Upper lobe of right lung (tissue), 1 donor: Measurements from ENCODE around the gene TKTL1. TPM values are rescaled to one million over a fixed set of nuclear protein-coding genes. Genes with fewer than 3 reads are reported as not detected.

Source experiments
- ATAC-seq: fragments of 200-7000 bp; cut with Tn5 transposase; one replicate; pipeline ENCODE4 v1.9.1; 2020; ENCODE audit warnings: mild to moderate bottlenecking, moderate library complexity
- DNase-seq: peaks from one replicate; pipeline ENCODE4 v3.0.0-alpha.2; 2020
- H3K27ac ChIP-seq: fragments of 200-600 bp; one replicate; pipeline ENCODE4 v1.8.0; 2022
- H3K27me3 ChIP-seq: fragments of 200-600 bp; one replicate; pipeline ENCODE4 v1.8.0; 2022; ENCODE audit warnings: mild to moderate bottlenecking
- H3K36me3 ChIP-seq: fragments of 200-600 bp; one replicate; pipeline ENCODE4 v1.8.0; 2022
- H3K4me1 ChIP-seq: fragments of 200-600 bp; one replicate; pipeline ENCODE4 v1.8.0; 2022
- H3K4me3 ChIP-seq: fragments of 200-600 bp; one replicate; pipeline ENCODE4 v1.8.0; 2022; ENCODE audit warnings: mild to moderate bottlenecking
- H3K9me3 ChIP-seq: fragments of 200-600 bp; one replicate; pipeline ENCODE4 v1.8.0; 2022
- CTCF ChIP-seq: fragments of 200-600 bp; IDR thresholded peaks from one replicate; pipeline ENCODE4 v1.8.0; 2022; ENCODE audit warnings: antibody characterized with exemption
- intact Hi-C: fragments of 100-400 bp; cut with DNase I; formaldehyde crosslinking; loops from one replicate; pipeline ENCODE4 v1.11.0; 2022
- total RNA-seq: library from RNA; stranded (reverse); fragmentation: NEBNext Ultra II Directional; extraction: Animal tissue kit (Norgen Biotek cat#: 25700); gene quantifications from one replicate; pipeline ENCODE4 v1.2.1, GENCODE V29; 2021
- donor health status: DM: no; HTN: yes; CAD: no; lungs with severe emphysema.

The TKTL1 gene
- total RNA-seq, 1 donor from 2014 or later: not detected

GRCh38 chrX:154320406-154320805 lies 24.8 kb downstream of the TKTL1 start:
- Histone ChIP-seq H3K36me3 (no peaks in the 10 kb centered on the region), H3K4me1 (no peaks in the 10 kb centered on the region), H3K9me3 (no peaks in the 10 kb centered on the region), H3K27me3 (no peaks in the 10 kb centered on the region), H3K27ac (no peak overlapping the region), H3K4me3 (no peak overlapping the region)
- DNase-seq: no peak
- intact Hi-C loops: no loop called here
- no peak for ATAC-seq
- TF ChIP-seq CTCF: no peak

- Histone ChIP-seq H3K9me3 (no peaks in the 10 kb centered on the region), H3K4me3 (no peak overlapping the region), H3K27ac (no peak overlapping the region), H3K27me3 (no peaks in the 10 kb centered on the region), H3K4me1 (peaks cover under 1% of the 10 kb centered on the region), H3K36me3 (no peaks in the 10 kb centered on the region)
- DNase-seq (no peak), ATAC-seq (no peak)
- TF ChIP-seq CTCF: no peak
- intact Hi-C loops: no loop called here
These were observed 25.6 kb downstream of the TKTL1 start for GRCh38 chrX:154321152-154321551.

GRCh38 chrX:154321594-154321993 lies 26.0 kb downstream of the TKTL1 start:
- intact Hi-C loops: no loop called here
- H3K36me3 ChIP-seq: no peaks in the 10 kb centered on the region
- no peak overlapping the region for H3K4me3 ChIP-seq
- ATAC-seq (no peak), DNase-seq (no peak)
- no peaks in the 10 kb centered on the region for H3K9me3 ChIP-seq
- H3K27me3 ChIP-seq: no peaks in the 10 kb centered on the region
- no peak for TF ChIP-seq CTCF
- H3K4me1 ChIP-seq: peaks cover 5% of the 10 kb centered on the region
- H3K27ac ChIP-seq: no peak overlapping the region

GRCh38 chrX:154322890-154323289 lies 27.3 kb downstream of the TKTL1 start:
- no peak for TF ChIP-seq CTCF
- no peak overlapping the region for H3K4me3 ChIP-seq
- H3K27ac ChIP-seq: no peak overlapping the region
- H3K36me3 ChIP-seq: no peaks in the 10 kb centered on the region
- ATAC-seq (no peak), DNase-seq (no peak)
- peaks cover 14% of the 10 kb centered on the region for H3K4me1 ChIP-seq
- H3K9me3 ChIP-seq: no peaks in the 10 kb centered on the region
- intact Hi-C loops: no loop called here
- H3K27me3 ChIP-seq: no peaks in the 10 kb centered on the region

GRCh38 chrX:154323537-154323936 lies 27.9 kb downstream of the TKTL1 start:
- no peaks in the 10 kb centered on the region for H3K9me3 ChIP-seq
- ATAC-seq: no peak
- intact Hi-C loops: no loop called here
- no peak for DNase-seq
- no peak for TF ChIP-seq CTCF
- no peaks in the 10 kb centered on the region for H3K36me3 ChIP-seq
- H3K4me1 ChIP-seq: peaks cover 14% of the 10 kb centered on the region
- H3K4me3 ChIP-seq: no peak overlapping the region
- H3K27ac ChIP-seq: no peak overlapping the region
- H3K27me3 ChIP-seq: no peaks in the 10 kb centered on the region

- ATAC-seq (no peak), DNase-seq (no peak)
- intact Hi-C loops: no loop called here
- H3K27ac ChIP-seq: no peak overlapping the region
- no peaks in the 10 kb centered on the region for H3K9me3 ChIP-seq
- H3K27me3 ChIP-seq: no peaks in the 10 kb centered on the region
- no peak overlapping the region for H3K4me3 ChIP-seq
- peaks cover 14% of the 10 kb centered on the region for H3K4me1 ChIP-seq
- no peak for TF ChIP-seq CTCF
- no peaks in the 10 kb centered on the region for H3K36me3 ChIP-seq
These were observed 29.9 kb downstream of the TKTL1 start for GRCh38 chrX:154325541-154325940.
